Liver (tissue), 9 donors: ENCODE results near the gene TACC3. TPM values are rescaled to one million over a fixed set of nuclear protein-coding genes. Genes with fewer than 3 reads are reported as not detected.

ENCODE experiments used
- DNase-seq: peaks from one replicate; pipeline ENCODE4 v3.0.0-alpha.2; 2017; ENCODE audit warnings: low spot score
- H3K27ac ChIP-seq, 2 donors: one replicate each; pipeline ENCODE4 v1.7.0; 2013; ENCODE audit warnings: inconsistent platforms in 2 of 2, low read length in 2 of 2, control low read depth in 1 of 2, low read depth in 1 of 2, mild to moderate bottlenecking in 1 of 2
- H3K27me3 ChIP-seq, 4 donors: one replicate each; pipeline versions ENCODE4 v1.6.1 to v1.7.0; 2013; ENCODE audit warnings: low read length in 3 of 4, inconsistent platforms in 1 of 4, mild to moderate bottlenecking in 1 of 4, moderate library complexity in 1 of 4; ENCODE audit not compliant: control insufficient read depth in 4 of 4, insufficient read depth in 4 of 4
- H3K36me3 ChIP-seq, 4 donors: one replicate each; pipeline versions ENCODE4 v1.6.1 to v1.7.0; 2013; ENCODE audit warnings: low read length in 3 of 4, mild to moderate bottlenecking in 3 of 4, low read depth in 1 of 4, moderate library complexity in 1 of 4; ENCODE audit not compliant: control insufficient read depth in 4 of 4, insufficient read depth in 3 of 4
- H3K4me1 ChIP-seq, 4 donors: one replicate each; pipeline versions ENCODE4 v1.6.1 to v1.7.0; 2013; ENCODE audit warnings: low read length in 3 of 4, mild to moderate bottlenecking in 3 of 4, moderate library complexity in 1 of 4; ENCODE audit not compliant: control insufficient read depth in 4 of 4, insufficient read depth in 4 of 4
- H3K4me3 ChIP-seq, 3 donors: one replicate each; pipeline versions ENCODE4 v1.6.1 to v1.7.0; 2013; ENCODE audit warnings: low read length in 3 of 3, control low read depth in 1 of 3, low read depth in 1 of 3, mild to moderate bottlenecking in 1 of 3
- H3K9ac ChIP-seq, 2 donors: one replicate each; pipeline ENCODE4 v1.7.0; 2013; ENCODE audit warnings: low read length in 2 of 2, mild to moderate bottlenecking in 2 of 2, moderate library complexity in 2 of 2, control low read depth in 1 of 2, low read depth in 1 of 2
- H3K9me3 ChIP-seq, 4 donors: one replicate each; pipeline versions ENCODE4 v1.6.1 to v1.7.0; 2013; ENCODE audit warnings: low read length in 3 of 4; ENCODE audit not compliant: control insufficient read depth in 4 of 4
- EGR1 ChIP-seq, 2 donors: IDR thresholded peaks; 2 replicates each; pipeline ENCODE4 v1.6.1; 2016 to 2018; ENCODE audit warnings: antibody characterized with exemption in 2 of 2, low read depth in 2 of 2
- FOXA1 ChIP-seq: IDR thresholded peaks from 2 replicates; pipeline ENCODE4 v1.6.1; 2016; ENCODE audit warnings: antibody characterized with exemption
- FOXA2 ChIP-seq: IDR thresholded peaks from 2 replicates; pipeline ENCODE4 v1.6.1; 2016; ENCODE audit warnings: antibody characterized with exemption
- GABPA ChIP-seq, 2 donors: IDR thresholded peaks in 1 of 2; conservative IDR thresholded peaks in 1 of 2; 2 replicates each; pipeline ENCODE4 v1.6.1; 2016; ENCODE audit warnings: antibody characterized with exemption in 2 of 2, mild to moderate bottlenecking in 1 of 2, moderate library complexity in 1 of 2
- HNF4A ChIP-seq, 2 donors: conservative IDR thresholded peaks; 2 replicates each; pipeline ENCODE4 v1.6.1; 2016; ENCODE audit warnings: antibody characterized with exemption in 2 of 2, mild to moderate bottlenecking in 2 of 2
- HNF4G ChIP-seq: IDR thresholded peaks from 2 replicates; pipeline ENCODE4 v1.6.1; 2016; ENCODE audit warnings: antibody characterized with exemption
- JUND ChIP-seq, 2 donors: IDR thresholded peaks; 2 replicates each; pipeline ENCODE4 v1.6.1; 2016; ENCODE audit warnings: antibody characterized with exemption in 2 of 2
- NR2F2 ChIP-seq: IDR thresholded peaks from 2 replicates; pipeline ENCODE4 v1.6.1; 2016; ENCODE audit warnings: antibody characterized with exemption
- RAD21 ChIP-seq, 2 donors: IDR thresholded peaks; 2 replicates each; pipeline ENCODE4 v1.6.1; 2016; ENCODE audit warnings: antibody characterized with exemption in 2 of 2, mild to moderate bottlenecking in 2 of 2
- RXRA ChIP-seq, 2 donors: IDR thresholded peaks; 2 replicates each; pipeline ENCODE4 v1.6.1; 2017 to 2018; ENCODE audit warnings: antibody characterized with exemption in 2 of 2, mild to moderate bottlenecking in 1 of 2
- SP1 ChIP-seq: IDR thresholded peaks from 2 replicates; pipeline ENCODE4 v1.6.1; 2018; ENCODE audit warnings: antibody characterized with exemption, mild to moderate bottlenecking
- TAF1 ChIP-seq: conservative IDR thresholded peaks from 2 replicates; pipeline ENCODE4 v1.6.1; 2016; ENCODE audit warnings: antibody characterized with exemption, mild to moderate bottlenecking
- YY1 ChIP-seq: IDR thresholded peaks from 2 replicates; pipeline ENCODE4 v1.6.1; 2016; ENCODE audit warnings: antibody characterized with exemption, mild to moderate bottlenecking
- WGBS: extraction: QIAGEN DNeasy Blood & Tissue Kit; methylation state at CpG from one replicate; pipeline ENCODE4 v1.1.7; 2013; 5-methylcytosine and 5-hydroxymethylcytosine counted together
- polyA plus RNA-seq, 2 donors: library from polyadenylated mRNA; stranded (reverse) in 1 of 2; unstranded in 1 of 2; fragments of 200-250 nt in 1 of 2; fragments of >200 nt in 1 of 2; fragmentation: Nextera tagmentation in 1 of 2; extraction: Ambion mirVana in 1 of 2; gene quantifications; one replicate each; pipeline versions ENCODE4 v1.2.1 to v1.2.3, GENCODE V29; 2013 to 2015
- total RNA-seq, 2 donors: library from RNA; depleted of rRNA; stranded (reverse); fragments of >200 nt; gene quantifications; one replicate each; pipeline ENCODE4 v1.2.3, GENCODE V29; 2014
- TF ChIP-seq, protein P1 (sequence below): IDR thresholded peaks from 2 replicates; pipeline ENCODE4 v1.6.1; 2016; ENCODE audit warnings: antibody characterized with exemption
- TF ChIP-seq, protein P2 (sequence below): IDR thresholded peaks from 2 replicates; pipeline ENCODE4 v1.6.1; 2016; ENCODE audit warnings: antibody characterized with exemption
- TF ChIP-seq, protein P3 (sequence below): IDR thresholded peaks from 2 replicates; pipeline ENCODE4 v1.6.1; 2016; ENCODE audit warnings: antibody characterized with exemption, mild to moderate bottlenecking
- TF ChIP-seq, protein P4 (sequence below): IDR thresholded peaks from 2 replicates; pipeline ENCODE4 v1.6.1; 2016; ENCODE audit warnings: antibody characterized with exemption
- TF ChIP-seq, protein P5 (sequence below): fragments of 150-350 bp; IDR thresholded peaks from 2 replicates; pipeline ENCODE4 v1.5.1; 2017; ENCODE audit warnings: improper control_type of control experiment, low read depth, low read length; ENCODE audit not compliant: missing input control
- donor health status: healthy.
- donor health status: healthy.
- donor health status: healthy.
- donor health status: healthy.
- donor health status: healthy.

Gene TACC3
- total and polyA plus RNA-seq, 4 donors = 1.4 to 38.9 (median 5.5) TPM

DNA sequence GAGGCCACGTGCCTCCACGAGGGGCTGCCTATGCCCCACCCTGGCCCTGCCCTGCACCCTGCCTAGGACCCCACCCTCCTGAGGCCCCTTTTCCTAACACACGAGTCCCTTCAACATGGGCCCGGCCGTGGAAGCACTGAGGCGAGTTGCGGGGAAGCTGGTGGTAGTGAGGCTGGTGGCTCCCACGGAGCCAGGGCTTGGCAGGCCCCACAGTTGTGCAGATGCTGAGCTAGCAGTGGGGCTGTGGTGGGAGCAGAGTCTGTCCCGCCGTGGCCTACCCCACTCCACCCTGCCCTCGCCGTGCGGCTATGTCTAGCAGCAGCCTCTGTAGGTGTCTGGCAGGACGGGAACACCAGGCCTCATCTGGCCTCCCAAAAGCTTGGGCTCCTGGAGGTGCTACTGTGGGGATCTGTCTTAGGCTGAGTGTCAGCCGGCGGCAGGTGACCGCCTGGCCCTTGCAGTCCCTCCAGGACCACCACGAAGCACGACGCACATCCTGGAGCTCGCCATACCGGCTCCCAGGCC lies 18.8 kb downstream of the TACC3 start (continued):
- TF ChIP-seq, protein P1, sequence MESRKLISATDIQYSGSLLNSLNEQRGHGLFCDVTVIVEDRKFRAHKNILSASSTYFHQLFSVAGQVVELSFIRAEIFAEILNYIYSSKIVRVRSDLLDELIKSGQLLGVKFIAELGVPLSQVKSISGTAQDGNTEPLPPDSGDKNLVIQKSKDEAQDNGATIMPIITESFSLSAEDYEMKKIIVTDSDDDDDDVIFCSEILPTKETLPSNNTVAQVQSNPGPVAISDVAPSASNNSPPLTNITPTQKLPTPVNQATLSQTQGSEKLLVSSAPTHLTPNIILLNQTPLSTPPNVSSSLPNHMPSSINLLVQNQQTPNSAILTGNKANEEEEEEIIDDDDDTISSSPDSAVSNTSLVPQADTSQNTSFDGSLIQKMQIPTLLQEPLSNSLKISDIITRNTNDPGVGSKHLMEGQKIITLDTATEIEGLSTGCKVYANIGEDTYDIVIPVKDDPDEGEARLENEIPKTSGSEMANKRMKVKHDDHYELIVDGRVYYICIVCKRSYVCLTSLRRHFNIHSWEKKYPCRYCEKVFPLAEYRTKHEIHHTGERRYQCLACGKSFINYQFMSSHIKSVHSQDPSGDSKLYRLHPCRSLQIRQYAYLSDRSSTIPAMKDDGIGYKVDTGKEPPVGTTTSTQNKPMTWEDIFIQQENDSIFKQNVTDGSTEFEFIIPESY = no peak

DNA sequence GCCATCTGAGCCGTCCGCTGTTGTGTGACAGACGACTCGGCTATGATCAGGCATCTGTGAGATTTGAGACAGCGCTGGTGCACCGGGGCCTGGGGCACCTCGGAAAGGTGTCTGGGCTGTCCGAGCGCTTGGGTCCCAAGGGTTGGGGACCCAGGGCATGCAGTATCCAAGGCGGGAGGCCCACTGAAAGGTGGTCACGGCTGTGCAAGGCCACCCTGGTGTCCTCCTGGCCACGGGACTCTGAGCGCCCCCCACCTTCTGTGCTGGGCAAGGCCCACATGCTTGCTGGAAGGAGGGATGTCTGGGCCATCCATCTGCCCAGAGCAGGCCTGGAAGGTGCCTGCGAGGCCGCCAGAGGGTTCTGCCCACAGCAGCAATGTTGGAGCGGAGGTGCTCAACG lies 19.9 kb downstream of the TACC3 start:
- H3K9ac ChIP-seq = no peak overlapping the region
- H3K36me3 ChIP-seq = peaks cover 0 to 13% (median 3%) of the 10 kb centered on the region in 4 donors
- H3K27ac ChIP-seq = no peak overlapping the region
- H3K27me3 ChIP-seq = no peaks in the 10 kb centered on the region
- no peak for DNase-seq
- H3K9me3 ChIP-seq = peaks cover 0 to 11% (median 6%) of the 10 kb centered on the region in 4 donors
- no peak for TF ChIP-seq RAD21 (IDR thresholded peaks at IDR 0.05)
- no peak for TF ChIP-seq GABPA (IDR thresholded peaks at IDR 0.05 in 1 of 2, conservative IDR thresholded peaks at IDR 0.05 in 1 of 2)
- TF ChIP-seq, protein P2, sequence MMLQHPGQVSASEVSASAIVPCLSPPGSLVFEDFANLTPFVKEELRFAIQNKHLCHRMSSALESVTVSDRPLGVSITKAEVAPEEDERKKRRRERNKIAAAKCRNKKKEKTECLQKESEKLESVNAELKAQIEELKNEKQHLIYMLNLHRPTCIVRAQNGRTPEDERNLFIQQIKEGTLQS = no peak
- TF ChIP-seq FOXA2 = no peak
- no peak for TF ChIP-seq EGR1 (IDR thresholded peaks at IDR 0.05; ENCODE audit: low read depth in 2 of 2)
- TF ChIP-seq, protein P3, sequence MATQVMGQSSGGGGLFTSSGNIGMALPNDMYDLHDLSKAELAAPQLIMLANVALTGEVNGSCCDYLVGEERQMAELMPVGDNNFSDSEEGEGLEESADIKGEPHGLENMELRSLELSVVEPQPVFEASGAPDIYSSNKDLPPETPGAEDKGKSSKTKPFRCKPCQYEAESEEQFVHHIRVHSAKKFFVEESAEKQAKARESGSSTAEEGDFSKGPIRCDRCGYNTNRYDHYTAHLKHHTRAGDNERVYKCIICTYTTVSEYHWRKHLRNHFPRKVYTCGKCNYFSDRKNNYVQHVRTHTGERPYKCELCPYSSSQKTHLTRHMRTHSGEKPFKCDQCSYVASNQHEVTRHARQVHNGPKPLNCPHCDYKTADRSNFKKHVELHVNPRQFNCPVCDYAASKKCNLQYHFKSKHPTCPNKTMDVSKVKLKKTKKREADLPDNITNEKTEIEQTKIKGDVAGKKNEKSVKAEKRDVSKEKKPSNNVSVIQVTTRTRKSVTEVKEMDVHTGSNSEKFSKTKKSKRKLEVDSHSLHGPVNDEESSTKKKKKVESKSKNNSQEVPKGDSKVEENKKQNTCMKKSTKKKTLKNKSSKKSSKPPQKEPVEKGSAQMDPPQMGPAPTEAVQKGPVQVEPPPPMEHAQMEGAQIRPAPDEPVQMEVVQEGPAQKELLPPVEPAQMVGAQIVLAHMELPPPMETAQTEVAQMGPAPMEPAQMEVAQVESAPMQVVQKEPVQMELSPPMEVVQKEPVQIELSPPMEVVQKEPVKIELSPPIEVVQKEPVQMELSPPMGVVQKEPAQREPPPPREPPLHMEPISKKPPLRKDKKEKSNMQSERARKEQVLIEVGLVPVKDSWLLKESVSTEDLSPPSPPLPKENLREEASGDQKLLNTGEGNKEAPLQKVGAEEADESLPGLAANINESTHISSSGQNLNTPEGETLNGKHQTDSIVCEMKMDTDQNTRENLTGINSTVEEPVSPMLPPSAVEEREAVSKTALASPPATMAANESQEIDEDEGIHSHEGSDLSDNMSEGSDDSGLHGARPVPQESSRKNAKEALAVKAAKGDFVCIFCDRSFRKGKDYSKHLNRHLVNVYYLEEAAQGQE = no peak
- TF ChIP-seq, protein P4, sequence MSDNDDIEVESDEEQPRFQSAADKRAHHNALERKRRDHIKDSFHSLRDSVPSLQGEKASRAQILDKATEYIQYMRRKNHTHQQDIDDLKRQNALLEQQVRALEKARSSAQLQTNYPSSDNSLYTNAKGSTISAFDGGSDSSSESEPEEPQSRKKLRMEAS = no peak
- TF ChIP-seq NR2F2 = no peak
- TF ChIP-seq, protein P1 = no peak
- TF ChIP-seq RXRA (IDR thresholded peaks at IDR 0.05) = no peak
- TF ChIP-seq, protein P5, sequence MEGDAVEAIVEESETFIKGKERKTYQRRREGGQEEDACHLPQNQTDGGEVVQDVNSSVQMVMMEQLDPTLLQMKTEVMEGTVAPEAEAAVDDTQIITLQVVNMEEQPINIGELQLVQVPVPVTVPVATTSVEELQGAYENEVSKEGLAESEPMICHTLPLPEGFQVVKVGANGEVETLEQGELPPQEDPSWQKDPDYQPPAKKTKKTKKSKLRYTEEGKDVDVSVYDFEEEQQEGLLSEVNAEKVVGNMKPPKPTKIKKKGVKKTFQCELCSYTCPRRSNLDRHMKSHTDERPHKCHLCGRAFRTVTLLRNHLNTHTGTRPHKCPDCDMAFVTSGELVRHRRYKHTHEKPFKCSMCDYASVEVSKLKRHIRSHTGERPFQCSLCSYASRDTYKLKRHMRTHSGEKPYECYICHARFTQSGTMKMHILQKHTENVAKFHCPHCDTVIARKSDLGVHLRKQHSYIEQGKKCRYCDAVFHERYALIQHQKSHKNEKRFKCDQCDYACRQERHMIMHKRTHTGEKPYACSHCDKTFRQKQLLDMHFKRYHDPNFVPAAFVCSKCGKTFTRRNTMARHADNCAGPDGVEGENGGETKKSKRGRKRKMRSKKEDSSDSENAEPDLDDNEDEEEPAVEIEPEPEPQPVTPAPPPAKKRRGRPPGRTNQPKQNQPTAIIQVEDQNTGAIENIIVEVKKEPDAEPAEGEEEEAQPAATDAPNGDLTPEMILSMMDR = no peak
- no peak for TF ChIP-seq TAF1
- no peak for TF ChIP-seq FOXA1
- TF ChIP-seq YY1 = no peak
- TF ChIP-seq JUND (IDR thresholded peaks at IDR 0.05) = no peak
- TF ChIP-seq HNF4A (conservative IDR thresholded peaks at IDR 0.05) = no peak
- TF ChIP-seq SP1 = no peak
- TF ChIP-seq HNF4G = no peak
- no peak overlapping the region for H3K4me3 ChIP-seq
- H3K4me1 ChIP-seq = peaks cover 7 to 25% (median 11%) of the 10 kb centered on the region in 4 donors
- 95% methylated on average over 17 of the region's 17 CpGs for WGBS
